ENCODE results near the gene MCEMP1.

GRCh38 chr19:7657131-7657751 lies 19.6 kb upstream of the MCEMP1 start:
- TF ChIP-seq CTCF (IDR thresholded peaks at IDR 0.05) (no peak), POLR2A (IDR thresholded peaks at IDR 0.05) (no peak)

All from esophagus squamous epithelium (tissue), 4 donors.